HFFc6 (cell line): ENCODE results near the gene NEBL. TPM values are rescaled to one million over a fixed set of nuclear protein-coding genes. Genes with fewer than 3 reads are reported as not detected.

Experiments
- DNase-seq: peaks from one replicate; pipeline ENCODE4 v3.0.0-alpha.2; 2018
- H3K27ac Mint-ChIP-seq: 2 replicates; pipeline ENCODE4 v1.8.0; 2020; ENCODE audit warnings: mild to moderate bottlenecking, mixed read lengths
- H3K27me3 Mint-ChIP-seq: 2 replicates; pipeline ENCODE4 v1.8.0; 2021; ENCODE audit warnings: mild to moderate bottlenecking, moderate library complexity, mixed read lengths; ENCODE audit not compliant: insufficient read depth
- H3K36me3 Mint-ChIP-seq: 2 replicates; pipeline ENCODE4 v1.8.0; 2021; ENCODE audit warnings: low read depth, mixed read lengths
- H3K4me1 Mint-ChIP-seq: 2 replicates; pipeline ENCODE4 v1.8.0; 2020; ENCODE audit warnings: low read depth, mixed read lengths
- H3K4me3 Mint-ChIP-seq: 2 replicates; pipeline ENCODE4 v1.8.0; 2020; ENCODE audit warnings: mild to moderate bottlenecking, moderate library complexity, mixed read lengths
- H3K9me3 Mint-ChIP-seq: 2 replicates; pipeline ENCODE4 v1.8.0; 2020; ENCODE audit warnings: mild to moderate bottlenecking, mixed read lengths
- CTCF ChIP-seq: fragments of 200-600 bp; sonication (generic); IDR thresholded peaks from 2 replicates; pipeline ENCODE4 v1.5.0; 2021; ENCODE audit warnings: antibody characterized with exemption, mild to moderate bottlenecking
- total RNA-seq, 6 experiments: library from RNA; stranded (reverse); fragmentation: NEBNext Ultra II Directional; extraction: Animal tissue kit (Norgen Biotek cat#: 25700); gene quantifications; 2 replicates in 1 of 6; 3 replicates in 5 of 6; pipeline ENCODE4 v1.2.3, GENCODE V29; 2021

Gene NEBL
- total RNA-seq, 6 experiments from 2014 or later = not detected

GRCh38 chr10:20901110-20901509 lies 4.0 kb upstream of the NEBL start:
- Mint-ChIP-seq H3K9me3 (peaks cover 39% of the 10 kb centered on the region), H3K4me3 (no peak overlapping the region), H3K27ac (no peak overlapping the region), H3K27me3 (no peaks in the 10 kb centered on the region), H3K4me1 (no peaks in the 10 kb centered on the region), H3K36me3 (no peaks in the 10 kb centered on the region)
- DNase-seq = no peak
- no peak for TF ChIP-seq CTCF

- Mint-ChIP-seq H3K27ac (no peak overlapping the region), H3K27me3 (no peaks in the 10 kb centered on the region), H3K9me3 (peaks cover 36% of the 10 kb centered on the region), H3K36me3 (no peaks in the 10 kb centered on the region), H3K4me1 (no peaks in the 10 kb centered on the region), H3K4me3 (no peak overlapping the region)
- no peak for DNase-seq
- no peak for TF ChIP-seq CTCF
Observed at GRCh38 chr10:20898866-20899535, 1.9 kb upstream of the NEBL start.

GRCh38 chr10:20893297-20893696 lies 3.8 kb downstream of the NEBL start:
- no peak overlapping the region for H3K4me3 Mint-ChIP-seq
- no peak overlapping the region for H3K27ac Mint-ChIP-seq
- no peaks in the 10 kb centered on the region for H3K27me3 Mint-ChIP-seq
- H3K36me3 Mint-ChIP-seq = no peaks in the 10 kb centered on the region
- no peak for DNase-seq
- TF ChIP-seq CTCF = no peak
- H3K4me1 Mint-ChIP-seq = no peaks in the 10 kb centered on the region
- peaks cover 26% of the 10 kb centered on the region for H3K9me3 Mint-ChIP-seq

GRCh38 chr10:20892796-20893195 lies 4.3 kb downstream of the NEBL start:
- Mint-ChIP-seq H3K9me3 (peaks cover 25% of the 10 kb centered on the region), H3K36me3 (no peaks in the 10 kb centered on the region), H3K27me3 (no peaks in the 10 kb centered on the region), H3K27ac (no peak overlapping the region), H3K4me1 (no peaks in the 10 kb centered on the region), H3K4me3 (no peak overlapping the region)
- no peak for TF ChIP-seq CTCF
- DNase-seq = no peak

GRCh38 chr10:20892011-20892585 lies 5.0 kb downstream of the NEBL start:
- Mint-ChIP-seq H3K27ac (no peak overlapping the region), H3K4me1 (no peaks in the 10 kb centered on the region), H3K9me3 (peaks cover 21% of the 10 kb centered on the region), H3K27me3 (no peaks in the 10 kb centered on the region), H3K4me3 (no peak overlapping the region), H3K36me3 (no peaks in the 10 kb centered on the region)
- no peak for DNase-seq
- TF ChIP-seq CTCF = no peak
